H1 (cell line): ENCODE data around the gene GRIPAP1. TPM values are rescaled to one million over a fixed set of nuclear protein-coding genes. Genes with fewer than 3 reads are reported as not detected.

ENCODE experiments used
- EP300 ChIP-seq, 2 experiments: IDR thresholded peaks; 1 replicate in 1 of 2; 2 replicates in 1 of 2; pipeline ENCODE4 v1.6.1; 2011 to 2012; ENCODE audit warnings: low read depth in 2 of 2, low read length in 2 of 2, mild to moderate bottlenecking in 2 of 2, borderline replicate concordance in 1 of 2, inconsistent platforms in 1 of 2, moderate library complexity in 1 of 2
- NRF1 ChIP-seq: IDR thresholded peaks from 2 replicates; pipeline ENCODE4 v1.6.1; 2011; ENCODE audit warnings: mild to moderate bottlenecking, low read depth, low read length, improper control_type of control experiment
- TBP ChIP-seq: IDR thresholded peaks from 2 replicates; pipeline ENCODE4 v1.6.1; 2011; ENCODE audit warnings: low read depth, low read length, improper control_type of control experiment
- polyA plus RNA-seq, 7 experiments: library from polyadenylated mRNA; depleted of rRNA in 3 of 7; stranded (reverse) in 5 of 7; unstranded in 2 of 7; fragments of >200 nt in 5 of 7; fragments of 200-250 nt in 2 of 7; gene quantifications; 1 replicate in 5 of 7; 2 replicates in 1 of 7; 4 replicates in 1 of 7; pipeline versions ENCODE4 v1.2.1 to v1.2.3, GENCODE V29; 2011 to 2013; ENCODE audit warnings: missing spikeins in 2 of 7, mixed read lengths in 2 of 7
- total RNA-seq: library from RNA; stranded (reverse); fragmentation: NEBNext Ultra II Directional; extraction: Animal tissue kit (Norgen Biotek cat#: 25700); gene quantifications from 2 replicates; pipeline ENCODE4 v1.2.1, GENCODE V29; 2021
- TF ChIP-seq, protein P1 (sequence below): fragments of 300-600 bp; sonication (generic); IDR thresholded peaks from 2 replicates; pipeline ENCODE4 v1.7.1; 2012; ENCODE audit warnings: low read length, moderate library complexity, mild to moderate bottlenecking, inconsistent platforms; ENCODE audit not compliant: insufficient replicate concordance

GRIPAP1 gene
- total and polyA plus RNA-seq, 2 of the 8 experiments (the other 6 are each of a cell fraction or from before 2014, with no cell fraction given): 21.6 to 55.9 TPM

DNA sequence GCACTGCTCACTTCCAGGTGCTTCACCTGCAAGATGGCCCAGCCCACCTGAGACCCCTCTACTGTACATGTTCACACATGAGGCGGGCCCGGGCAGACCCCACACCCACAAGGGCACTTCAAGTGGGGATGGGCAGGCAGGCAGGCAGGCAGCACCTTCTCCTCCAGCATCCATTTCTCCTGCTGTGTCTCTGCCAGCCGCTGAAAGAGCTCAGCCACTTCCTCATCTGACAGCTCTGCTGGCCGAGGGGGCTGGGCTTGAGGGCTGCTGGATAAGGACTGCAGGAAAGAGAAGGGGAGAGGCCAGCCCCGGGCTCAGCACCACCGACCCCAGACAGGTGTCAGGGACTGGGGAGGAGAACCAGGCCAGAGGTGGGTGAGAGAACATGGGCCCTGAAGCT, 26.0 kb downstream of the GRIPAP1 start (continued):
- TF ChIP-seq, protein P1, sequence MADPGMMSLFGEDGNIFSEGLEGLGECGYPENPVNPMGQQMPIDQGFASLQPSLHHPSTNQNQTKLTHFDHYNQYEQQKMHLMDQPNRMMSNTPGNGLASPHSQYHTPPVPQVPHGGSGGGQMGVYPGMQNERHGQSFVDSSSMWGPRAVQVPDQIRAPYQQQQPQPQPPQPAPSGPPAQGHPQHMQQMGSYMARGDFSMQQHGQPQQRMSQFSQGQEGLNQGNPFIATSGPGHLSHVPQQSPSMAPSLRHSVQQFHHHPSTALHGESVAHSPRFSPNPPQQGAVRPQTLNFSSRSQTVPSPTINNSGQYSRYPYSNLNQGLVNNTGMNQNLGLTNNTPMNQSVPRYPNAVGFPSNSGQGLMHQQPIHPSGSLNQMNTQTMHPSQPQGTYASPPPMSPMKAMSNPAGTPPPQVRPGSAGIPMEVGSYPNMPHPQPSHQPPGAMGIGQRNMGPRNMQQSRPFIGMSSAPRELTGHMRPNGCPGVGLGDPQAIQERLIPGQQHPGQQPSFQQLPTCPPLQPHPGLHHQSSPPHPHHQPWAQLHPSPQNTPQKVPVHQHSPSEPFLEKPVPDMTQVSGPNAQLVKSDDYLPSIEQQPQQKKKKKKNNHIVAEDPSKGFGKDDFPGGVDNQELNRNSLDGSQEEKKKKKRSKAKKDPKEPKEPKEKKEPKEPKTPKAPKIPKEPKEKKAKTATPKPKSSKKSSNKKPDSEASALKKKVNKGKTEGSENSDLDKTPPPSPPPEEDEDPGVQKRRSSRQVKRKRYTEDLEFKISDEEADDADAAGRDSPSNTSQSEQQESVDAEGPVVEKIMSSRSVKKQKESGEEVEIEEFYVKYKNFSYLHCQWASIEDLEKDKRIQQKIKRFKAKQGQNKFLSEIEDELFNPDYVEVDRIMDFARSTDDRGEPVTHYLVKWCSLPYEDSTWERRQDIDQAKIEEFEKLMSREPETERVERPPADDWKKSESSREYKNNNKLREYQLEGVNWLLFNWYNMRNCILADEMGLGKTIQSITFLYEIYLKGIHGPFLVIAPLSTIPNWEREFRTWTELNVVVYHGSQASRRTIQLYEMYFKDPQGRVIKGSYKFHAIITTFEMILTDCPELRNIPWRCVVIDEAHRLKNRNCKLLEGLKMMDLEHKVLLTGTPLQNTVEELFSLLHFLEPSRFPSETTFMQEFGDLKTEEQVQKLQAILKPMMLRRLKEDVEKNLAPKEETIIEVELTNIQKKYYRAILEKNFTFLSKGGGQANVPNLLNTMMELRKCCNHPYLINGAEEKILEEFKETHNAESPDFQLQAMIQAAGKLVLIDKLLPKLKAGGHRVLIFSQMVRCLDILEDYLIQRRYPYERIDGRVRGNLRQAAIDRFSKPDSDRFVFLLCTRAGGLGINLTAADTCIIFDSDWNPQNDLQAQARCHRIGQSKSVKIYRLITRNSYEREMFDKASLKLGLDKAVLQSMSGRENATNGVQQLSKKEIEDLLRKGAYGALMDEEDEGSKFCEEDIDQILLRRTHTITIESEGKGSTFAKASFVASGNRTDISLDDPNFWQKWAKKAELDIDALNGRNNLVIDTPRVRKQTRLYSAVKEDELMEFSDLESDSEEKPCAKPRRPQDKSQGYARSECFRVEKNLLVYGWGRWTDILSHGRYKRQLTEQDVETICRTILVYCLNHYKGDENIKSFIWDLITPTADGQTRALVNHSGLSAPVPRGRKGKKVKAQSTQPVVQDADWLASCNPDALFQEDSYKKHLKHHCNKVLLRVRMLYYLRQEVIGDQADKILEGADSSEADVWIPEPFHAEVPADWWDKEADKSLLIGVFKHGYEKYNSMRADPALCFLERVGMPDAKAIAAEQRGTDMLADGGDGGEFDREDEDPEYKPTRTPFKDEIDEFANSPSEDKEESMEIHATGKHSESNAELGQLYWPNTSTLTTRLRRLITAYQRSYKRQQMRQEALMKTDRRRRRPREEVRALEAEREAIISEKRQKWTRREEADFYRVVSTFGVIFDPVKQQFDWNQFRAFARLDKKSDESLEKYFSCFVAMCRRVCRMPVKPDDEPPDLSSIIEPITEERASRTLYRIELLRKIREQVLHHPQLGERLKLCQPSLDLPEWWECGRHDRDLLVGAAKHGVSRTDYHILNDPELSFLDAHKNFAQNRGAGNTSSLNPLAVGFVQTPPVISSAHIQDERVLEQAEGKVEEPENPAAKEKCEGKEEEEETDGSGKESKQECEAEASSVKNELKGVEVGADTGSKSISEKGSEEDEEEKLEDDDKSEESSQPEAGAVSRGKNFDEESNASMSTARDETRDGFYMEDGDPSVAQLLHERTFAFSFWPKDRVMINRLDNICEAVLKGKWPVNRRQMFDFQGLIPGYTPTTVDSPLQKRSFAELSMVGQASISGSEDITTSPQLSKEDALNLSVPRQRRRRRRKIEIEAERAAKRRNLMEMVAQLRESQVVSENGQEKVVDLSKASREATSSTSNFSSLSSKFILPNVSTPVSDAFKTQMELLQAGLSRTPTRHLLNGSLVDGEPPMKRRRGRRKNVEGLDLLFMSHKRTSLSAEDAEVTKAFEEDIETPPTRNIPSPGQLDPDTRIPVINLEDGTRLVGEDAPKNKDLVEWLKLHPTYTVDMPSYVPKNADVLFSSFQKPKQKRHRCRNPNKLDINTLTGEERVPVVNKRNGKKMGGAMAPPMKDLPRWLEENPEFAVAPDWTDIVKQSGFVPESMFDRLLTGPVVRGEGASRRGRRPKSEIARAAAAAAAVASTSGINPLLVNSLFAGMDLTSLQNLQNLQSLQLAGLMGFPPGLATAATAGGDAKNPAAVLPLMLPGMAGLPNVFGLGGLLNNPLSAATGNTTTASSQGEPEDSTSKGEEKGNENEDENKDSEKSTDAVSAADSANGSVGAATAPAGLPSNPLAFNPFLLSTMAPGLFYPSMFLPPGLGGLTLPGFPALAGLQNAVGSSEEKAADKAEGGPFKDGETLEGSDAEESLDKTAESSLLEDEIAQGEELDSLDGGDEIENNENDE: no peak
- TF ChIP-seq TBP (no peak), NRF1 (no peak), EP300 (IDR thresholded peaks at IDR 0.05; ENCODE audit: borderline replicate concordance in 1 of 2, low read depth in 2 of 2, low read length in 2 of 2) (no peak)
